Suprapubic skin (tissue), 4 donors: ENCODE results near the gene MIB2. TPM values are rescaled to one million over a fixed set of nuclear protein-coding genes. Genes with fewer than 3 reads are reported as not detected.

Experiments
- DNase-seq, 2 donors: peaks; one replicate each; pipeline ENCODE4 v3.0.0-alpha.2; 2019; ENCODE audit warnings: low spot score in 2 of 2
- H3K27ac ChIP-seq: fragments of 200-600 bp; sonication (generic); one replicate; pipeline ENCODE4 v1.5.1; 2019
- H3K27me3 ChIP-seq: fragments of 200-600 bp; sonication (generic); one replicate; pipeline ENCODE4 v1.5.1; 2019
- H3K36me3 ChIP-seq: fragments of 200-600 bp; sonication (generic); one replicate; pipeline ENCODE4 v1.5.1; 2019
- H3K4me1 ChIP-seq: fragments of 200-600 bp; sonication (generic); one replicate; pipeline ENCODE4 v1.5.1; 2019
- H3K4me3 ChIP-seq: fragments of 200-600 bp; sonication (generic); one replicate; pipeline ENCODE4 v1.5.1; 2019; ENCODE audit warnings: mild to moderate bottlenecking
- H3K9me3 ChIP-seq: fragments of 200-600 bp; sonication (generic); one replicate; pipeline ENCODE4 v1.5.1; 2019
- CTCF ChIP-seq, 2 donors: fragments of 200-600 bp in 1 of 2; fragments of 450-650 bp in 1 of 2; sonication (generic) in 1 of 2; IDR thresholded peaks; one replicate each; pipeline ENCODE4 v1.5.1; 2016 to 2019; ENCODE audit warnings: antibody characterized with exemption in 2 of 2, mild to moderate bottlenecking in 1 of 2, moderate library complexity in 1 of 2
- EP300 ChIP-seq: sonication (generic); formaldehyde crosslinking; IDR thresholded peaks from one replicate; pipeline ENCODE4 v1.6.1; 2017; ENCODE audit warnings: antibody characterized with exemption
- POLR2A ChIP-seq, 2 donors: fragments of 450-650 bp; IDR thresholded peaks; one replicate each; pipeline ENCODE4 v1.6.1; 2017; ENCODE audit warnings: antibody characterized with exemption in 2 of 2, mild to moderate bottlenecking in 2 of 2, moderate library complexity in 2 of 2
- POLR2AphosphoS5 ChIP-seq, 3 donors: sonication (generic); formaldehyde crosslinking; IDR thresholded peaks; one replicate each; pipeline ENCODE4 v1.6.1; 2017; ENCODE audit warnings: antibody characterized with exemption in 3 of 3
- WGBS: methylation state at CpG from one replicate; pipeline ENCODE4 v1.1.5; 2018; 5-methylcytosine and 5-hydroxymethylcytosine counted together
- total RNA-seq, 4 donors: library from RNA; depleted of rRNA; stranded (reverse); fragments of >200 nt; gene quantifications; one replicate each; pipeline ENCODE4 v1.1.0, GENCODE V29; 2016

The MIB2 gene
- total RNA-seq, 4 donors from 2014 or later: 131 to 212 (median 154) TPM

GRCh38 chr1:1606232-1606631 is 9.1 kb upstream of the MIB2 start:
- Histone ChIP-seq H3K4me3 (no peak overlapping the region), H3K36me3 (no peaks in the 10 kb centered on the region), H3K9me3 (no peaks in the 10 kb centered on the region), H3K27ac (no peak overlapping the region), H3K4me1 (no peaks in the 10 kb centered on the region), H3K27me3 (peaks cover 15% of the 10 kb centered on the region)
- no peak for TF ChIP-seq POLR2AphosphoS5 (IDR thresholded peaks at IDR 0.05)
- no peak for TF ChIP-seq EP300
- TF ChIP-seq POLR2A (IDR thresholded peaks at IDR 0.05): no peak
- TF ChIP-seq CTCF (IDR thresholded peaks at IDR 0.05): no peak
- no peak for DNase-seq
- 98% methylated on average over 9 of the region's 13 CpGs for WGBS

DNA sequence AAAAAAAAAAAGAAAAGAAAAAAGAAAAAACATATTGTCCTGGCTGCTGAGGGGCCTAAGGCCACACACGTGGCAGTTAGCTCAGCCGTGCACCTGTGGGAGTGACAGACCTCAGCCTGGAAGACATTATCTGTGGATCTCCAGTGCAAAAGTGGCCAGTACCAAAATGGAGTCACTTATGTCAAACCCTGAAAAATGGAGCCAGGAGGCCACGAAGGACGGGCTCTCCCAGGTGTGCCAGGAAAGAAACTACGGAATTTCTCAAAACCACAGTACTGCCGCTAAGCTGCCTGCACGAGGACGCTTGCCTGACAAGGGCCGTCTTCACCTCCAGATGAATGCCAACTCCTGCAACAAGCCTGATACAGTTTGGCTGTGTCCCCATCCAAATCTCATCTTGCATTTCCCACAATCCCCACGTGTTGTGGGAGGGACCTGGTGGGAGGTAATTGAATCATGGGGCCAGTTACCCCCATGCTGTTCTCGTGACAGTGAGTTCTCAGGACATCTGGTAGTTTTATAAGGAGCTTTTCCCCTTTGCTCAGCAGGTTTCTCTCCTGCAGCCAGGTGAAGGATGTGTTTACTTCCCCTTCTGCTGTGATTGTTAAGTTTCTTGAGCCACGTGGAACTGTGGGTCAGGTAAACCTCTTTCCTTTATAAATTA is 5.3 kb upstream of the MIB2 start:
- Histone ChIP-seq H3K27me3 (no peaks in the 10 kb centered on the region), H3K4me1 (peaks cover 15% of the 10 kb centered on the region), H3K36me3 (no peaks in the 10 kb centered on the region), H3K4me3 (no peak overlapping the region), H3K9me3 (no peaks in the 10 kb centered on the region), H3K27ac (no peak overlapping the region)
- TF ChIP-seq POLR2A (IDR thresholded peaks at IDR 0.05) (no peak), CTCF (IDR thresholded peaks at IDR 0.05) (no peak)
- 60% methylated on average over 12 of the region's 12 CpGs for WGBS
- DNase-seq: no peak

DNA sequence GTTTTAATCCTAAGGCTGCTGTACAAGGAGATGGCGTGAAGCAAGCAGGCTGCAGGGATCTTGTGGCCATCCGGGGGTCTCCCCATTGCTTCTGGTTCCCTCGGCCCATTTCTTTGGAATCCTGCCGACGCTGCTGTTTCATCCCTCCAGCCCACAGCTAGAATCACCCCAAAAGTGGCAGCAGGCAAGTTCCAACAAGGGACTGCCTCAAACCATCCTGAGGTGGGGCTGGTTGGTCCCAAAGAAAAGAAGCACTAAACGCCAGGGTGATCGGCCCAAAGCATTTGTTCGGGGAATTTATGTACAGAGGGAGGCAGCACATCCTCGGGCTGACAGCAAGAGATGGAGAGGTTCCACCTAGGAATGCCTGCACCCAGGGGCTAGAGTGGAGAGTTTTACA is 4.5 kb upstream of the MIB2 start:
- Histone ChIP-seq H3K36me3 (no peaks in the 10 kb centered on the region), H3K4me3 (no peak overlapping the region), H3K27me3 (no peaks in the 10 kb centered on the region), H3K9me3 (no peaks in the 10 kb centered on the region), H3K4me1 (peaks cover 15% of the 10 kb centered on the region), H3K27ac (no peak overlapping the region)
- TF ChIP-seq POLR2A (IDR thresholded peaks at IDR 0.05) (no peak), CTCF (IDR thresholded peaks at IDR 0.05) (no peak), EP300 (no peak), POLR2AphosphoS5 (IDR thresholded peaks at IDR 0.05) (no peak)
- DNase-seq: no peak
- 64% methylated on average over 9 of the region's 9 CpGs for WGBS

GRCh38 chr1:1612104-1612400 is 3.2 kb upstream of the MIB2 start:
- Histone ChIP-seq H3K27ac (no peak overlapping the region), H3K36me3 (no peaks in the 10 kb centered on the region)
- DNase-seq: no peak

DNA sequence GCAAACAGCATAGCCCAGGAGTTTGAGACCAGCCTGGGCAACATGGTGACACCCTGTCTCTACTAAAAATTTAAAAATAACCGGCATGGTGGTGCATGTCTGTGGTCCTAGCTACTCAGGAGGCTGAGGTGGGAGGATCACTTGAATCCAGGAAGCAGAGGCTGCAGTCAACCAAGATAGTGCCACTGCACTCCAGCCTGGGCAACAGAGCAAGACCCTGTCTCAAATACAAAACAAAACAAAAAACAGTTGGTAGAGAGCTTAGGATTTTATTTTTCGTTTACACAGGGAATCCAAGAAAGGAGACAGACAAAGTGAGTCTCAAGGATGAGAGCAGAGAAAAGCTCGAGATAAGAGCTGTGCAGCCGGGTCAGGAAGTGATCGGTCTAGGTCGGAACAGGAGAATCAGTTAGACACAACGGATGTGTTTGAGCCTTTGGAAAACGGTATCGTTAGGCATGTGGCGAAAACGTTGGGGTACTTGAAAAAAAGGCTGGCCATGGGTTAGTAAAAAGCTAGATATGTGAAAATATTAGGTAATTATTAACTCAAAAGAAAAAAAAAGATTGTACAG is 1.7 kb upstream of the MIB2 start:
- peak overlapping the region; percentile 96 for H3K4me3 ChIP-seq
- no peaks in the 10 kb centered on the region for H3K9me3 ChIP-seq
- H3K27ac ChIP-seq: no peak overlapping the region
- DNase-seq: no peak
- peaks cover 8% of the 10 kb centered on the region for H3K36me3 ChIP-seq
- WGBS: 75% methylated on average over 11 of the region's 11 CpGs
- peaks cover 31% of the 10 kb centered on the region for H3K4me1 ChIP-seq
- TF ChIP-seq CTCF (IDR thresholded peaks at IDR 0.05): no peak
- TF ChIP-seq POLR2AphosphoS5 (IDR thresholded peaks at IDR 0.05): no peak
- TF ChIP-seq POLR2A (IDR thresholded peaks at IDR 0.05): no peak
- TF ChIP-seq EP300: no peak
- no peaks in the 10 kb centered on the region for H3K27me3 ChIP-seq

More at GRCh38 chr1:1612104-1612400, 3.2 kb upstream of the MIB2 start:
- no peak overlapping the region for H3K4me3 ChIP-seq
- TF ChIP-seq EP300 (no peak), POLR2A (IDR thresholded peaks at IDR 0.05) (no peak), CTCF (IDR thresholded peaks at IDR 0.05) (no peak), POLR2AphosphoS5 (IDR thresholded peaks at IDR 0.05) (no peak)
- H3K4me1 ChIP-seq: peaks cover 26% of the 10 kb centered on the region
- no peaks in the 10 kb centered on the region for H3K27me3 ChIP-seq
- WGBS: 87% methylated on average over 3 of the region's 3 CpGs
- H3K9me3 ChIP-seq: no peaks in the 10 kb centered on the region
